ENCODE results near the gene ANXA9.

ANXA9 gene

Small RNA genes within 50 kb of the gene (small RNA-seq; reads per million reads assigned to genes)
- 0 to 0.22 reads per million in 2 experiments for gene RNU6-884P
